ENCODE data around the gene MRPL4. TPM values are rescaled to one million over a fixed set of nuclear protein-coding genes. Genes with fewer than 3 reads are reported as not detected.

Gene MRPL4
- total RNA-seq, 1 donor from 2014 or later = 96.3 TPM

- TF ChIP-seq CTCF (IDR thresholded peaks at IDR 0.05; ENCODE audit: insufficient read depth, low read length, poor library complexity, severe bottlenecking) = no peak
- H3K4me3 ChIP-seq (ENCODE audit: low read depth, low read length) = no peak overlapping the region
- H3K27me3 ChIP-seq (ENCODE audit: control insufficient read depth, insufficient read depth, low read length) = no peaks in the 10 kb centered on the region
- DNase-seq (ENCODE audit: low read depth) = no peak
- peaks cover 7% of the 10 kb centered on the region for H3K36me3 ChIP-seq (ENCODE audit: control insufficient read depth, insufficient read depth, low read length)
Measured at GRCh38 chr19:10254244-10254643, 2.2 kb downstream of the MRPL4 start.

- TF ChIP-seq CTCF (IDR thresholded peaks at IDR 0.05; ENCODE audit: insufficient read depth, low read length, poor library complexity, severe bottlenecking) = no peak
- no peak overlapping the region for H3K4me3 ChIP-seq (ENCODE audit: low read depth, low read length)
- DNase-seq (ENCODE audit: low read depth) = no peak
- H3K36me3 ChIP-seq (ENCODE audit: control insufficient read depth, insufficient read depth, low read length) = peaks cover 7% of the 10 kb centered on the region
- no peaks in the 10 kb centered on the region for H3K27me3 ChIP-seq (ENCODE audit: control insufficient read depth, insufficient read depth, low read length)
Measured at GRCh38 chr19:10255358-10255757, 3.3 kb downstream of the MRPL4 start.

- Histone ChIP-seq H3K27me3 (ENCODE audit: control insufficient read depth, insufficient read depth, low read length) (no peaks in the 10 kb centered on the region), H3K4me3 (ENCODE audit: low read depth, low read length) (no peak overlapping the region), H3K36me3 (ENCODE audit: control insufficient read depth, insufficient read depth, low read length) (peaks cover 7% of the 10 kb centered on the region)
- no peak for TF ChIP-seq CTCF (IDR thresholded peaks at IDR 0.05; ENCODE audit: insufficient read depth, low read length, poor library complexity, severe bottlenecking)
- DNase-seq (ENCODE audit: low read depth) = no peak
Measured at GRCh38 chr19:10256551-10256950, 4.5 kb downstream of the MRPL4 start.

- no peak for DNase-seq (ENCODE audit: low read depth)
- Histone ChIP-seq H3K36me3 (ENCODE audit: control insufficient read depth, insufficient read depth, low read length) (peaks cover 7% of the 10 kb centered on the region), H3K4me3 (ENCODE audit: low read depth, low read length) (no peak overlapping the region), H3K27me3 (ENCODE audit: control insufficient read depth, insufficient read depth, low read length) (no peaks in the 10 kb centered on the region)
- no peak for TF ChIP-seq CTCF (IDR thresholded peaks at IDR 0.05; ENCODE audit: insufficient read depth, low read length, poor library complexity, severe bottlenecking)
Measured at GRCh38 chr19:10256970-10257615, 5.1 kb downstream of the MRPL4 start.

- TF ChIP-seq CTCF (IDR thresholded peaks at IDR 0.05; ENCODE audit: insufficient read depth, low read length, poor library complexity, severe bottlenecking) = no peak
- Histone ChIP-seq H3K4me3 (ENCODE audit: low read depth, low read length) (no peak overlapping the region), H3K27me3 (ENCODE audit: control insufficient read depth, insufficient read depth, low read length) (no peaks in the 10 kb centered on the region), H3K36me3 (ENCODE audit: control insufficient read depth, insufficient read depth, low read length) (peaks cover 7% of the 10 kb centered on the region)
- DNase-seq (ENCODE audit: low read depth) = no peak
Measured at GRCh38 chr19:10258080-10258710, 6.2 kb downstream of the MRPL4 start.

Data from kidney epithelial cell (primary cell).